Subcutaneous abdominal adipose tissue (tissue), 5 donors: ENCODE data around the gene CLDN12.

Experiments used
- H3K27ac ChIP-seq: one replicate; pipeline ENCODE4 v1.7.0; 2013; ENCODE audit warnings: low read depth, mild to moderate bottlenecking, inconsistent platforms, low read length, moderate library complexity
- H3K27me3 ChIP-seq, 5 donors: one replicate each; pipeline ENCODE4 v1.7.0; 2013; ENCODE audit warnings: low read length in 5 of 5, inconsistent platforms in 1 of 5; ENCODE audit not compliant: control insufficient read depth in 5 of 5, insufficient read depth in 4 of 5
- H3K36me3 ChIP-seq, 5 donors: one replicate each; pipeline ENCODE4 v1.7.0; 2013; ENCODE audit warnings: low read length in 5 of 5; ENCODE audit not compliant: control insufficient read depth in 5 of 5, insufficient read depth in 5 of 5
- H3K4me1 ChIP-seq, 5 donors: one replicate each; pipeline ENCODE4 v1.7.0; 2013; ENCODE audit warnings: low read length in 5 of 5, mild to moderate bottlenecking in 3 of 5, moderate library complexity in 1 of 5; ENCODE audit not compliant: control insufficient read depth in 5 of 5, insufficient read depth in 5 of 5
- H3K4me3 ChIP-seq, 5 donors: one replicate each; pipeline ENCODE4 v1.7.0; 2013; ENCODE audit warnings: low read length in 5 of 5, low read depth in 1 of 5
- H3K9ac ChIP-seq, 5 donors: one replicate each; pipeline ENCODE4 v1.7.0; 2013; ENCODE audit warnings: low read length in 5 of 5, mild to moderate bottlenecking in 4 of 5, moderate library complexity in 3 of 5
- H3K9me3 ChIP-seq, 5 donors: one replicate each; pipeline ENCODE4 v1.7.0; 2013; ENCODE audit warnings: low read length in 5 of 5; ENCODE audit not compliant: control insufficient read depth in 5 of 5
- donor health status: healthy.
- donor health status: healthy.
- donor health status: healthy.
- donor health status: healthy.
- donor health status: healthy.

Gene CLDN12

GRCh38 chr7:90425376-90425775, 22.1 kb downstream of the CLDN12 start:
- Histone ChIP-seq H3K27ac (no peak overlapping the region), H3K9me3 (no peaks in the 10 kb centered on the region), H3K4me1 (no peaks in the 10 kb centered on the region), H3K4me3 (no peak overlapping the region), H3K9ac (no peak overlapping the region), H3K36me3 (no peaks in the 10 kb centered on the region), H3K27me3 (no peaks in the 10 kb centered on the region)

- H3K4me3 ChIP-seq: no peak overlapping the region
- H3K9ac ChIP-seq: no peak overlapping the region
- H3K36me3 ChIP-seq: no peaks in the 10 kb centered on the region
- no peaks in the 10 kb centered on the region for H3K4me1 ChIP-seq
- peaks cover 0 to 10% (median 7%) of the 10 kb centered on the region in 5 donors for H3K9me3 ChIP-seq
- H3K27ac ChIP-seq: no peak overlapping the region
- peaks cover 0 to 3% (median 0%) of the 10 kb centered on the region in 5 donors for H3K27me3 ChIP-seq
Measured at GRCh38 chr7:90430614-90431460, 27.6 kb downstream of the CLDN12 start.

GRCh38 chr7:90432752-90433151, 29.5 kb downstream of the CLDN12 start:
- Histone ChIP-seq H3K9me3 (peaks cover 0 to 10% (median 7%) of the 10 kb centered on the region in 5 donors), H3K4me1 (no peaks in the 10 kb centered on the region), H3K27me3 (peaks cover 0 to 3% (median 0%) of the 10 kb centered on the region in 5 donors), H3K36me3 (no peaks in the 10 kb centered on the region), H3K27ac (no peak overlapping the region), H3K4me3 (no peak overlapping the region), H3K9ac (no peak overlapping the region)

- Histone ChIP-seq H3K36me3 (no peaks in the 10 kb centered on the region), H3K27me3 (peaks cover 0 to 3% (median 0%) of the 10 kb centered on the region in 5 donors), H3K9ac (no peak overlapping the region), H3K9me3 (peaks cover 0 to 10% (median 7%) of the 10 kb centered on the region in 5 donors), H3K4me1 (no peaks in the 10 kb centered on the region), H3K27ac (no peak overlapping the region), H3K4me3 (peak overlapping the region in 1 of 5 donors; percentile 17)
Measured at GRCh38 chr7:90433221-90433620, 30.0 kb downstream of the CLDN12 start.

- peaks cover 0 to 11% (median 0%) of the 10 kb centered on the region in 5 donors for H3K4me1 ChIP-seq
- no peak overlapping the region for H3K27ac ChIP-seq
- no peaks in the 10 kb centered on the region for H3K9me3 ChIP-seq
- no peaks in the 10 kb centered on the region for H3K36me3 ChIP-seq
- H3K9ac ChIP-seq: no peak overlapping the region
- H3K4me3 ChIP-seq: no peak overlapping the region
- H3K27me3 ChIP-seq: no peaks in the 10 kb centered on the region
Measured at GRCh38 chr7:90445633-90446032, 42.4 kb downstream of the CLDN12 start.

- Histone ChIP-seq H3K9me3 (no peaks in the 10 kb centered on the region), H3K4me3 (no peak overlapping the region), H3K4me1 (peaks cover 0 to 11% (median 0%) of the 10 kb centered on the region in 5 donors), H3K36me3 (no peaks in the 10 kb centered on the region), H3K9ac (no peak overlapping the region), H3K27me3 (no peaks in the 10 kb centered on the region), H3K27ac (no peak overlapping the region)
Measured at GRCh38 chr7:90446137-90446899, 43.1 kb downstream of the CLDN12 start.

- Histone ChIP-seq H3K27ac (no peak overlapping the region), H3K4me3 (no peak overlapping the region)
Measured at GRCh38 chr7:90453259-90453891, 50.1 kb downstream of the CLDN12 start.

GRCh38 chr7:90453931-90454330, 50.7 kb downstream of the CLDN12 start:
- no peak overlapping the region for H3K9ac ChIP-seq
- H3K27me3 ChIP-seq: no peaks in the 10 kb centered on the region
- H3K9me3 ChIP-seq: no peaks in the 10 kb centered on the region

More at GRCh38 chr7:90453259-90453891, 50.1 kb downstream of the CLDN12 start:
- no peaks in the 10 kb centered on the region for H3K36me3 ChIP-seq
- H3K27me3 ChIP-seq: no peaks in the 10 kb centered on the region
- peaks cover 0 to 5% (median 4%) of the 10 kb centered on the region in 5 donors for H3K4me1 ChIP-seq
- no peak overlapping the region for H3K9ac ChIP-seq
- no peaks in the 10 kb centered on the region for H3K9me3 ChIP-seq

GRCh38 chr7:90455163-90456030, 52.1 kb downstream of the CLDN12 start:
- Histone ChIP-seq H3K9ac (peak overlapping the region in 2 of 5 donors; percentile 6 to 17), H3K27me3 (no peaks in the 10 kb centered on the region), H3K36me3 (no peaks in the 10 kb centered on the region), H3K27ac (no peak overlapping the region), H3K9me3 (no peaks in the 10 kb centered on the region), H3K4me3 (peak overlapping the region in 4 of 5 donors; percentile 29 to 56 (median 46)), H3K4me1 (peaks cover 0 to 5% (median 4%) of the 10 kb centered on the region in 5 donors)

More at GRCh38 chr7:90453931-90454330, 50.7 kb downstream of the CLDN12 start:
- Histone ChIP-seq H3K4me3 (no peak overlapping the region), H3K36me3 (no peaks in the 10 kb centered on the region), H3K27ac (no peak overlapping the region), H3K4me1 (peaks cover 0 to 5% (median 4%) of the 10 kb centered on the region in 5 donors)
